ENCODE measurements around the gene AGPAT3. TPM values are rescaled to one million over a fixed set of nuclear protein-coding genes. Genes with fewer than 3 reads are reported as not detected.
A peak's percentile ranks its signal among the peaks of the same experiment; 100 is the strongest.

AGPAT3 gene
- total RNA-seq, 1 experiment from 2014 or later: 13.0 TPM

DNA sequence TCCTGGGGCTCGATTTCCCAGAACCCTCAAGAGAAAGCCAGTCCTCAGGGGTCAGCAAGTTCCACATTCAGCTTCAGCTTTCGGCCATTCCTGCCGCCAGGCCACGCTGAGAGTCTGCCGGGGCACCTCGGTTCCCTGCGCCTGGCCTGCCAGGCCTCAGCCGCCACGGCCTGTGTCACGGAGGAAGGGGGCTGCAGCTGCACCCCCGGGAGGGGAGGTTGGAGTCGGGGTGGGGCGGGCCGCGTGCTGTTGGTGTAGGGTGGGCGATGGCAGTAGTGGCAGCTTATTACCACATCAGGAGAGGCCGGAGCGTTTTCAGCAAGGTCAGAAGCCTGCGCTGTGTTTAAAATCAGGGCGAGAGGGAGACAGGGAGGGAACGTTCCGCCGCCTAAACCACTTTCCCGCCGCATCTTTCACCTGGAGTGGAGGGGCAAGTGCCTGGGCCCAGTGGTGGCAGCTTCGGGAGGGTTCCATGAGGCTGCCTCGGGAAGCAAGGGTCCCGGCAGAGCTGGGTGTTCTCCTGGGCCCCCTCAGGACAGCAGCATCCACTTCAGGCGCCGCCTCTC lies 78.6 kb downstream of the AGPAT3 start:
- Histone ChIP-seq H3K56ac (ENCODE audit: insufficient read length, low read depth, low read length) (no peak overlapping the region), H2AK5ac (ENCODE audit: insufficient read length, low read length) (no peak overlapping the region), H4K5ac (ENCODE audit: insufficient read length, low read depth, low read length) (no peak overlapping the region), H3K23ac (ENCODE audit: insufficient read length, low read depth, low read length) (no peak overlapping the region), H3K9me3 (ENCODE audit: control insufficient read depth, low read depth, low read length) (no peaks in the 10 kb centered on the region), H3K27me3 (ENCODE audit: insufficient read depth, low read length) (no peaks in the 10 kb centered on the region), H3K4ac (ENCODE audit: low read depth, low read length) (no peak overlapping the region), H3K27ac (ENCODE audit: insufficient read length, low read depth, low read length) (no peak overlapping the region), H4K91ac (ENCODE audit: insufficient read length, low read depth, low read length) (no peak overlapping the region), H3K9ac (ENCODE audit: extremely low read depth, insufficient read length, low read length) (no peak overlapping the region), H3K23me2 (ENCODE audit: insufficient read length, low read depth, low read length, poor library complexity, severe bottlenecking) (no peaks in the 10 kb centered on the region), H3T11ph (ENCODE audit: low read length) (no peak overlapping the region), H3K79me2 (ENCODE audit: insufficient read depth, low read length) (no peaks in the 10 kb centered on the region), H2BK15ac (ENCODE audit: low read depth, low read length) (no peak overlapping the region), H3K14ac (ENCODE audit: insufficient read depth, low read length) (peak overlapping the region; percentile 30; the same call in 1 of the 2 replicates), H4K8ac (replicated peaks; ENCODE audit: insufficient read length, low read depth, low read length) (no peak overlapping the region), H3K4me2 (ENCODE audit: insufficient read depth, insufficient read length, low read length) (no peak overlapping the region), H3K18ac (ENCODE audit: insufficient read length, low read depth, low read length) (no peak overlapping the region), H2BK20ac (ENCODE audit: low read depth, low read length, poor library complexity, severe bottlenecking) (no peak overlapping the region), H4K20me1 (ENCODE audit: control insufficient read depth, insufficient read depth, insufficient read length) (no peaks in the 10 kb centered on the region), H3K4me1 (ENCODE audit: insufficient read depth, low read length) (no peaks in the 10 kb centered on the region), H2BK5ac (ENCODE audit: insufficient read length, low read length) (no peak overlapping the region), H2BK12ac (ENCODE audit: insufficient read length, low read depth, low read length) (no peak overlapping the region), H3K79me1 (ENCODE audit: insufficient read depth, low read depth, low read length, poor library complexity, severe bottlenecking) (no peaks in the 10 kb centered on the region), H2BK120ac (ENCODE audit: low read depth, low read length, poor library complexity, severe bottlenecking) (no peak overlapping the region), H2AFZ (ENCODE audit: low read length) (no peak overlapping the region)
- H3K9me3 Mint-ChIP-seq: no peaks in the 10 kb centered on the region; a peak in 1 of 5 replicates
- peak overlapping the region in 2 of 3 experiments; percentile 48 to 53; a peak in 2 of 7 replicates for H3K27ac Mint-ChIP-seq
- no peaks in the 10 kb centered on the region for H3K36me3 Mint-ChIP-seq (ENCODE audit: insufficient read depth in 1 of 3, low read depth in 3 of 3)
- DNase-seq: no peak
- no peaks in the 10 kb centered on the region for H3K27me3 Mint-ChIP-seq (ENCODE audit: low read depth)
- no peak overlapping the region for H3K4me3 Mint-ChIP-seq
- TF ChIP-seq, protein P1, sequence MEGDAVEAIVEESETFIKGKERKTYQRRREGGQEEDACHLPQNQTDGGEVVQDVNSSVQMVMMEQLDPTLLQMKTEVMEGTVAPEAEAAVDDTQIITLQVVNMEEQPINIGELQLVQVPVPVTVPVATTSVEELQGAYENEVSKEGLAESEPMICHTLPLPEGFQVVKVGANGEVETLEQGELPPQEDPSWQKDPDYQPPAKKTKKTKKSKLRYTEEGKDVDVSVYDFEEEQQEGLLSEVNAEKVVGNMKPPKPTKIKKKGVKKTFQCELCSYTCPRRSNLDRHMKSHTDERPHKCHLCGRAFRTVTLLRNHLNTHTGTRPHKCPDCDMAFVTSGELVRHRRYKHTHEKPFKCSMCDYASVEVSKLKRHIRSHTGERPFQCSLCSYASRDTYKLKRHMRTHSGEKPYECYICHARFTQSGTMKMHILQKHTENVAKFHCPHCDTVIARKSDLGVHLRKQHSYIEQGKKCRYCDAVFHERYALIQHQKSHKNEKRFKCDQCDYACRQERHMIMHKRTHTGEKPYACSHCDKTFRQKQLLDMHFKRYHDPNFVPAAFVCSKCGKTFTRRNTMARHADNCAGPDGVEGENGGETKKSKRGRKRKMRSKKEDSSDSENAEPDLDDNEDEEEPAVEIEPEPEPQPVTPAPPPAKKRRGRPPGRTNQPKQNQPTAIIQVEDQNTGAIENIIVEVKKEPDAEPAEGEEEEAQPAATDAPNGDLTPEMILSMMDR (conservative IDR thresholded peaks at IDR 0.05): no peak
- peaks cover 6 to 14% of the 10 kb centered on the region in 2 experiments for H3K4me1 Mint-ChIP-seq
- WGBS (ENCODE audit: extremely low coverage, insufficient read length, low lambda C conversion rate): no CpG with 5 or more reads among the region's 30 CpGs
